Activated naive CD4-positive, alpha-beta T cell treated with anti-CD3 and anti-CD28 coated beads, Interleukin-2, amount 50 U/mL, for 16 hours (primary cell): ENCODE results near the gene RNPEP.
"Not testable (repeated sequence)": the region's sequence is repeated elsewhere in the genome, so short reads cannot be mapped to it uniquely, and the experiment has no call there.

Experiments used
- DNase-seq: peaks from one replicate; pipeline ENCODE4 v3.0.0-alpha.2; 2020

The RNPEP gene

DNA sequence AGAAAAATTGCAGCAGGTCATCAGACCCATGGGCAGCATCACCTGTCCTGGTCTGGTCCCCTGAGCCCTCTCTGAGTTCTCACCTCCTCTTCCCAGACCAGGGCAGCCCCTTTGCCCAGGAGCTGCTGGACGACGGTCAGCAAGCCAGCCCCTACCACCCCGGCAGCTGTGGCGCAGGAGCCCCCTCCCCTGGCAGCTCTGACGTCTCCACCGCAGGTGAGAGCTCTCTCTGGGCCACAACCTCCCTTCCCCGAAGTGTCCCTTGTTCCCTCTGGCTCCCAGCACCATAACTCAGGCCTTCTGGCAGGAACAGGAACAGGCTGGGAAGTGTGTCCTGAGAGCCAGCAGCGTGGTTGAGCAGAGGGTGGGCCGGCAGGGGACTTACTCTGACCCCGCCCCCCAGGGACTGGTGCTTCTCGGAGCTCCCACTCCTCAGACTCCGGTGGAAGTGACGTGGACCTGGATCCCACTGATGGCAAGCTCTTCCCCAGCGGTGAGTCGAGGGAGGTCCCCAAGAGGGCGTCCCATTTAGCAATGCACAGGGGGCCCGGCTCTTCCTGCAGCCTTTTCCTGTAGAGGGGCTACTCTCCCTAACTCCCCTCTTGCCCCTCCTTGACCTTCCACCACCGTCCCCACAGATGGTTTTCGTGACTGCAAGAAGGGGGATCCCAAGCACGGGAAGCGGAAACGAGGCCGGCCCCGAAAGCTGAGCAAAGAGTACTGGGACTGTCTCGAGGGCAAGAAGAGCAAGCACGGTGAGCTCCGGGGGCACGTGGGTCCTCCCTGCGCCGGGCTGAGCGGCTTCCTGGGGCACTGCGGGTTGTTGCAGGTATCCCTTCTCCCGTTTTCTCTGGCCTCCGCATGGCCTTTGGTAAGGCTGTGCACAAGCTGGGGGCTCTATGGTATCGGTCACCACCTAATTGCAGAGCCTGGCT lies 30.4 kb downstream of the RNPEP start:
- no peak for DNase-seq

DNA sequence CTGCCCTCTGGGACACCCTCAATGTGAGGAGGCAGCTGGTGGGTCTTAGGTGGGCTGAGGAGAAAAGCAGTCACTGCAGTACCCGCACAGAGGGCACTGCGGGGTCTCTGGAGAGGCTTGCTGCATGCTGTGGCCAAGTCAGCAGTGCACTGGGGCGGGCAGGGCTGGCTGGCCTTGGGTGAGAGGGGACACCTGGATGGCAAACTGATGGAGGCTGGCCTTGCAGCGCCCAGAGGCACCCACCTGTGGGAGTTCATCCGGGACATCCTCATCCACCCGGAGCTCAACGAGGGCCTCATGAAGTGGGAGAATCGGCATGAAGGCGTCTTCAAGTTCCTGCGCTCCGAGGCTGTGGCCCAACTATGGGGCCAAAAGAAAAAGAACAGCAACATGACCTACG lies 31.2 kb downstream of the RNPEP start:
- no peak for DNase-seq

- DNase-seq: no peak
Measured at GRCh38 chr1:202014060-202014459, 31.6 kb downstream of the RNPEP start.

DNA sequence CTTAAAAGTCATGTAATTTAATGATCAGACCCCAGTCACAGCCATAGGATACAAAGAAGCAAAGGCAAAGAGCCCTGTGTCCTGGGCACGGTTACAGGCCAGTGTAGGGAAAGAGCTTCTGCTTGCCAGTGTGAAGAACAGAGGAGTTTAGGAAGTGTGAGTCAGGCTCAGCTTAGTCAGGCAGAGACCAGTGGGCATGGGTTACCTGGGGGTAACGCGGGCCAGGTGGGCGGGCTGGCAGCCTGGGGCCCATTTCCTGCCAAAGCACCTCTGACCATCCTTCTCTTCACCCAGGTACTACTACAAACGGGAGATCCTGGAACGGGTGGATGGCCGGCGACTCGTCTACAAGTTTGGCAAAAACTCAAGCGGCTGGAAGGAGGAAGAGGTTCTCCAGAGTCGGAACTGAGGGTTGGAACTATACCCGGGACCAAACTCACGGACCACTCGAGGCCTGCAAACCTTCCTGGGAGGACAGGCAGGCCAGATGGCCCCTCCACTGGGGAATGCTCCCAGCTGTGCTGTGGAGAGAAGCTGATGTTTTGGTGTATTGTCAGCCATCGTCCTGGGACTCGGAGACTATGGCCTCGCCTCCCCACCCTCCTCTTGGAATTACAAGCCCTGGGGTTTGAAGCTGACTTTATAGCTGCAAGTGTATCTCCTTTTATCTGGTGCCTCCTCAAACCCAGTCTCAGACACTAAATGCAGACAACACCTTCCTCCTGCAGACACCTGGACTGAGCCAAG lies 32.6 kb downstream of the RNPEP start:
- DNase-seq: no peak

DNA sequence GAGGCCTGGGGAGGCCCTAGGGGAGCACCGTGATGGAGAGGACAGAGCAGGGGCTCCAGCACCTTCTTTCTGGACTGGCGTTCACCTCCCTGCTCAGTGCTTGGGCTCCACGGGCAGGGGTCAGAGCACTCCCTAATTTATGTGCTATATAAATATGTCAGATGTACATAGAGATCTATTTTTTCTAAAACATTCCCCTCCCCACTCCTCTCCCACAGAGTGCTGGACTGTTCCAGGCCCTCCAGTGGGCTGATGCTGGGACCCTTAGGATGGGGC lies 33.2 kb downstream of the RNPEP start:
- DNase-seq: no peak

GRCh38 chr1:202016022-202016810 lies 33.8 kb downstream of the RNPEP start:
- no peak for DNase-seq

GRCh38 chr1:202016811-202017748 lies 34.6 kb downstream of the RNPEP start:
- DNase-seq: no peak

DNA sequence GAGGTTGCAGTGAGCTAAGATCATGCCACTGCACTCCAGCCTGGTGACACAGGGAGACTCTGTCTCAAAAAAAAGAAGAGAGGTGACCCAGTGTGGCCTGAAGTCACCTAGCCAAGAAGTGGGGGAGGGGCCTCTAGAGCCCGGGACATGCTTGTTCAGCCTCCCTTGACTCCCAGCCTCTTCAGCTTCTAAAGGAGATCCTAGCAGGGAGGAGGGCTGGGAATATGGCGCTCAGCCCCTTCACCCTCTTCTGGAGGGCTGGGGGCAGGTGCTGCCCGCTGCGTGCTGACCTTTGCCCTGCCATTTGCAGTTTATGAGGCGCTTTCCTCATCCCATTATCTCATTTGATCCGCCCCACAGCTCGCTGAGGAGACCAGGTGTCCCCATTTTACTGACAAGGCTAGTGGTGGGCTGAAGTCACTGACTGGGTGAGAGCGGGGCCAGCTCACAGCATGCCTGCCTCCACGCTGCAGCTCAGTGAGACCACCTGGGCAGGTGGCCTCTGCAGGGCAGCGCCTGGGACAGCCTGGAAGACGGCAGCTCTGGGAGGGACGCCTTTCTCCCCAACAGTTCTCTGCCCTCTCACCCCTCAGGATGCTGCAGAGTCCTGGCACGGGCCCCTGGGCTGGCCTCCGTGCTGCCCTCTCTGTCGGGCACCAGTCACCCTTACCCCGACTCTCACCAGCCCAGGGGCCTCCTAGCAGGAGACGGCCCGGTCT lies 35.5 kb downstream of the RNPEP start:
- DNase-seq: no peak

DNA sequence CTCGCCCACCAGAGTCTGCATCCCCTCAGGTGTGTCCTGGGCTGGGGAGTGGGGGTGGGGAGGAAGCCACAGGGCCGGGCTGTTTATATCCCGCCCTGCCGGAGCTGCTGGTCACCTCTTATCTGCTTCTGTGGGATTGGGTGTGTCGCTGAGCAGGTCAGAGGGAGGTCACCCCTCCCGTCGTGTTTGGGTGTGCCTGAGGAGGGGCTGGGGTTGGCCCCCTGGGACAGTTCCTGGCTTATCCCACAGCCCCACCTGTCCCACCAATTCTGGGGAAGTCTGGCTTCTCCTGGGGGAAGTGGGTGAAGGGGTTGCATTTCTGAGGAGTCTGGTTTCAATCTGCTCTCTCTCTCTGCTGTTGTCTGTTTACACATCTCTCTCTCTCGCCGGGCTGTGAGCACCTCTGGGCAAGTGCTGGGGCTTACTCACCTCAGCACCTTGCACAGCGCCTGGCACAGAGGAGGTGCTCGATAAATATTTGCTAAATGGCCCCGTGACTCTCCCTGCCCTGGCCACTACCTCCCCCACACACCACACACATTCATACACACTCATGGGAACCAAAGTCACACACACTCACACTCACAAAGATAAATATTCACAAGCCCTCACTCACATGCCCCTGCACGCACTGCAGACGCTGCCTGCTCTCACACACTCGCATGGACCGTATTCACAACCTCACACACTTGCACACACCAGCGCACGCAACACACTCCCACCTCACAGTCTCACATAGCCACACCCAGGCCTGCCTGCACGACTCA lies 36.2 kb downstream of the RNPEP start:
- no peak for DNase-seq

GRCh38 chr1:202019235-202019558 lies 36.7 kb downstream of the RNPEP start:
- DNase-seq: not testable (repeated sequence)

DNA sequence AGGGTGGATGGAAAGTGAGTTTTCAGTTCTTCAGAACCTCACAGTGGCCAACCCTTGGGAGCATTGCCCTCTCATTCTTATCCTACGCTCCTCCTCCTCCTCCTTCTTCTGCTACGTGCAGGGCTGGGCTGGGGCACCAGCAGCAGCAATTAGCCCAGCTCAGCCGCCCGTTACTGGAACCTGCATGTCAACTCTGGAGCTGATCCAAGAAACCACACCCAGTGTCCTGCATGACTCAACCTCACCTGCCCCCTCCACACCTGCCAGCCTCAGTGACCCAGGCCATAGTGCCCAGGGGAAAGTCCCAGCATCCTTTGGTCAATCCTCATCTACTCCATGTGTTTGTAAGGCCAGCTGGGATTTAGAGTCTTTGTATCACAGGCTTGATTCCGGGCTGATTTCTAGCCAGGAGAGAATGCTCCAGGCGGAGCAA lies 40.6 kb downstream of the RNPEP start:
- no peak for DNase-seq

DNA sequence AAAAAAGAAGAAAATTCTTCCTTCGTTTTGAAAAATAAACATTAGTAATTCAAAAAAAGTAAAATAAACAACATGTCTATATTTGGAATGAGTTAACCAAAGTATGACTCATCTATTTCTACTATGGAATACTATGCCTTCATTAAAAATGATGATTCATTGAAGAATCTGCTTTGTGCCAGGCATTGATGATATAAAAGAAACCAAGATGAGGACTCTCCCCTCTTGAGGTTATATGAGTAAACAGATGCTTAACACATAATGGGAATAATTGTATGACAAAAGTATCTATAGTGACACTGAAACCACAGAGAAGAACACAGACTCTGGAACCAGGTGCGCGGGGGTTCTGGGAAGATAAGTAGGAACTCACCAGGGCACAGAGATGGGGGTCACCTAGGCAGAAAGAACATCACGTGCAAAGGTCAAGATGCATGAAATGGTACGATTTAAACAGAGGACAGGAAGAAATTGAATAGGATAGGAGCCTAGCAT lies 46.8 kb downstream of the RNPEP start:
- no peak for DNase-seq

DNA sequence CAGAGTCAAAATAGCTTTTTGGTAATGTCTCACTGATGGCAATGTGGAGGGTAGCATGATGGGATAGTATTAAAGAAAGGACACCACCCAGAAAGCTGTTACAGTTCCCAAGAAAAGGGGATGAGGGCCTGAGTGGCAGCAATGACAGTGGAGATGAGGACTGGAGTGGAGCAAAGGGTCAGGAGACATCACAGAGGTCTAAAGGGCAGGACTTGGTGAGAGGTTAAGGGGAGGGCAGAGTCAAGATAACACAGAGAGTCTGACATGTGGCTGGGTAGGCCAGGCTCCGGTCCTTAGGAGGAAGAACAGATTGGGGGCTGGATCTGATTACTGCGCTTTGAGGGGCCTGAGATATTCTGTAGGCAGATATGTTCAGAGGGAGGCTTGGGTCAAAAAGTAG lies 47.3 kb downstream of the RNPEP start:
- no peak for DNase-seq

DNA sequence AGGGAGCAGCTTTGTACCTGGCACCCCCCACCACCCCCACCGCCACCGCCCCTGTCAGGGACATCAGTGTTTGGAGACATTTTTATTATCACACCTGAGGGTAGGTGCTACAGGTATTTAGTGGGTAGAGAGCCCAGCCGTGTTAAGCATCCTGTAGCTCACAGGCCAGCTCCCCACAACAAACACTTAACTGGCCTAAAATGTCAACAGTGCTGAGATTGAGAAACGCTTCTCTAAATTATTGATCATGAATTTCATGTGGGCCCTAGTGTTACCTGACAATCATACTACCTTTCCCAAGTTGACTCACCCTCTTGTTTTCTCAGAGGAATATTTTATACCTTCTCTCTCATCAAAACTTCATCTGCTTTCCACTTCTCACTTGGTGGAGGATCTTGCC lies 49.3 kb downstream of the RNPEP start:
- DNase-seq: no peak

DNA sequence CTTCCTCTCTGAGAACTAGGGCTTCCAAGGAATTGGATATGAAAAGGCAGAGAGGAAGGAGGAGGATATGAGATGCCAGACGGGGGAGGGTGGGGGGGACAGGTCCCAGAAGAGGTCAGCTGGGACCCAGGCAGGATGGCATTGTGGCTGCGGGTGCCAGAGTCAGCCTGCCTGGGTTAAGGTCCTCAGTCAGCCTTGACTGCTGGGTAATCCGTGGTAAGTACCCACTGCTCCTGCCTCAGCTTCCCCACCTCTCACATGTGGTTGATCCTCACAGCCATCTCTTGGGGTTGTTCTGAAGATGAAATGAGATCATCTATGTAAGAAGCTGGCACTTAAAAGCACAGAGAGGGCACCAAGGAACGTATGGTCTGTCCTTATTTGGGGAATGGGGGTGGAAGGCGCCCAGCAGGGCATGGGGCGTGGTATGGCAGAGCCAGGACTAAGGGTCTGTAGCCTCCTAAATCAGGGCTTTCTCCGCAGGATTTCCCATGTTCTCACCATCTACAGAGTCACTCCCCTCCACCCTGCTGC lies 51.8 kb downstream of the RNPEP start:
- no peak for DNase-seq

DNA sequence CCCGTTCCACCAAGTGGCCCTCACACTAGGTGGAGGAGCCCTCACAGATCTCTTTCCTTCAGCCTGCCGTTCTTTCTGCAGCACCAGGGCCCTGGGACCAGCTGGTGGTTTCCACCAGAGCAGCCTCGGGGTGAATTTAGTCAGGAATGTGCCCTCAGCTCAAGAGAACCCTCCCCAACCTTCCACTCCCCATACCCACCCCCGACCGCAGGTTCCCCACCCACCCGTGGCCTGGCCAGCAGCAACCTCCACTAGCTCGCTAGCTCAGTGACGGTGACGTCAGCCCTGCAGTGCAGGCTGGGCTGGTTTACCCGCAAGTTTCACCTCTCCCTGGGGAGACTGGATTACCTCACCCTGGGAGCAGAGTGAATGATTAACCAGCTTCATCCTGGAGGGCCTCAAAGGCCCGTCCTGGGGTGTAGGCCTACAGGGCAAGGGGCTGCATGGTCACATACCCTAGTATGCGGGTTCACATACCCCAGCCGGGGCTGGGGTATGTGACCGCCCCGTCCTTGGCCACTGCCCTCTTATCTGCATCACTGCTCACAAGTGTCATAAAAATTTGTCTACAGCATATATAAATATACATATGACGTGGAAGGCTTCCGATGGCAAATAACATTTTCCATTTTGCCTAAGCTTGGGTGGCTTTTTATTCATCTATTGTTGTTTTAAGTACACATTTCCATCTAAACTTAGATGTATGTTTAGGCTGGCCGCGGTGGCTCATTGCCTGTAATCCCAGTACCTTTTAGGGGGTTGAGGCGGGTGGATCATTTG lies 52.4 kb downstream of the RNPEP start:
- no peak for DNase-seq

DNA sequence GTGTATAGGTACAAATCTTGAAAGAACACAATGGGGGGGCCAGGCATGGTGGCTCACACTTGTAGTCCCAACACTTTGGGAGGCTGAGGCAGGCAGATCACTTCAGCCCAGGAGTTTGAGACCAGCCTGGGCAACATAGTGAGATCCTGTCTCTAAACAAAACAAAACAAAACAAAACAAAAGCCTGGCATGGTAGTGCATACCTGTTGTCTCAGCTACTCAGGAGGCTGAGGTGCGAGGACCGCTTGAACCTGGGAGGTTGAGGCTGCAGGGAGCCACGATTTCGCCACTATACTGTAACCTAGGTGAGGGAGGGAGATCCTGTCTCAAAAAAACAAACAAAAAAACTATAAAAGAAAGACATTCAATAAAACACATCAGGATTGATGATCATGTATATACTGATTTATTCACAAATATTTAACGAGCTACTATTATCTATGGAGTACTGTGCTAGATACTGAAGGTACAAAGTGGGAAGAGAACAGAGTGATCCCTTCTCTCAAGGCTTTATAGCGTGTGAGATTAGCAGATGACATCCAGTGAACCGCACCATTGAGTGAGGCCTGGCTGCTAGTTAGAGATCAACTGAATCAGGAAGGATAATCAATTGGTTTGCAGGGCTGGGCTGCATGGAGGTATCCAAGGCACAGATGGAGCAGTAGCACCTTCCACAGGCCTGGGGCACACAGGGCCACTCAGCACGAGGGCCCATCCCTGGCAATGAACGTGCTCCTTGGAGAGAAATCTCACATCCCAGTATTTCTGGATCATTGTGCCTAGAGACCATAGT lies 54.3 kb downstream of the RNPEP start:
- no peak for DNase-seq

GRCh38 chr1:202037706-202038296 lies 55.4 kb downstream of the RNPEP start:
- DNase-seq: no peak
